Measurements from ENCODE around the gene OR6X1. TPM values are rescaled to one million over a fixed set of nuclear protein-coding genes. Genes with fewer than 3 reads are reported as not detected.

OR6X1 gene
- total RNA-seq, 1 donor from 2014 or later = not detected

GRCh38 chr11:123773026-123773425 lies 18.7 kb upstream of the OR6X1 start:
- H3K9me3 Mint-ChIP-seq (ENCODE audit: unreplicated experiment) = no peaks in the 10 kb centered on the region

GRCh38 chr11:123771664-123772063 lies 17.3 kb upstream of the OR6X1 start:
- Mint-ChIP-seq H3K36me3 (ENCODE audit: unreplicated experiment) (no peaks in the 10 kb centered on the region), H3K9me3 (ENCODE audit: unreplicated experiment) (no peaks in the 10 kb centered on the region), H3K4me1 (ENCODE audit: unreplicated experiment) (no peaks in the 10 kb centered on the region), H3K27me3 (ENCODE audit: unreplicated experiment) (peaks cover 4% of the 10 kb centered on the region), H3K27ac (ENCODE audit: unreplicated experiment) (no peak overlapping the region), H3K4me3 (ENCODE audit: unreplicated experiment) (no peak overlapping the region)
- DNase-seq (ENCODE audit: extremely low spot score, unreplicated experiment) = no peak
- TF ChIP-seq CTCF (IDR thresholded peaks at IDR 0.05) = no peak

More at GRCh38 chr11:123773026-123773425, 18.7 kb upstream of the OR6X1 start:
- DNase-seq (ENCODE audit: extremely low spot score, unreplicated experiment) = no peak
- H3K27ac Mint-ChIP-seq (ENCODE audit: unreplicated experiment) = no peak overlapping the region
- TF ChIP-seq CTCF (IDR thresholded peaks at IDR 0.05) = no peak
- H3K4me3 Mint-ChIP-seq (ENCODE audit: unreplicated experiment) = no peak overlapping the region
- no peaks in the 10 kb centered on the region for H3K36me3 Mint-ChIP-seq (ENCODE audit: unreplicated experiment)
- peaks cover 1% of the 10 kb centered on the region for H3K27me3 Mint-ChIP-seq (ENCODE audit: unreplicated experiment)
- no peaks in the 10 kb centered on the region for H3K4me1 Mint-ChIP-seq (ENCODE audit: unreplicated experiment)

- H3K27ac Mint-ChIP-seq (ENCODE audit: unreplicated experiment) = no peak overlapping the region
- H3K27me3 Mint-ChIP-seq (ENCODE audit: unreplicated experiment) = peaks cover 4% of the 10 kb centered on the region
Observed at GRCh38 chr11:123770712-123771111, 16.4 kb upstream of the OR6X1 start.

GRCh38 chr11:123765601-123766000 lies 11.3 kb upstream of the OR6X1 start:
- H3K36me3 Mint-ChIP-seq (ENCODE audit: unreplicated experiment) = no peaks in the 10 kb centered on the region
- no peaks in the 10 kb centered on the region for H3K4me1 Mint-ChIP-seq (ENCODE audit: unreplicated experiment)
- peaks cover 11% of the 10 kb centered on the region for H3K9me3 Mint-ChIP-seq (ENCODE audit: unreplicated experiment)
- TF ChIP-seq CTCF (IDR thresholded peaks at IDR 0.05) = no peak
- H3K4me3 Mint-ChIP-seq (ENCODE audit: unreplicated experiment) = no peak overlapping the region
- H3K27me3 Mint-ChIP-seq (ENCODE audit: unreplicated experiment) = peaks cover 3% of the 10 kb centered on the region
- no peak overlapping the region for H3K27ac Mint-ChIP-seq (ENCODE audit: unreplicated experiment)
- no peak for DNase-seq (ENCODE audit: extremely low spot score, unreplicated experiment)

More at GRCh38 chr11:123770712-123771111, 16.4 kb upstream of the OR6X1 start:
- no peaks in the 10 kb centered on the region for H3K36me3 Mint-ChIP-seq (ENCODE audit: unreplicated experiment)
- no peaks in the 10 kb centered on the region for H3K4me1 Mint-ChIP-seq (ENCODE audit: unreplicated experiment)
- no peak overlapping the region for H3K4me3 Mint-ChIP-seq (ENCODE audit: unreplicated experiment)
- H3K9me3 Mint-ChIP-seq (ENCODE audit: unreplicated experiment) = no peaks in the 10 kb centered on the region
- no peak for DNase-seq (ENCODE audit: extremely low spot score, unreplicated experiment)
- TF ChIP-seq CTCF (IDR thresholded peaks at IDR 0.05) = no peak

GRCh38 chr11:123762422-123762821 lies 8.1 kb upstream of the OR6X1 start:
- DNase-seq (ENCODE audit: extremely low spot score, unreplicated experiment) = no peak
- Mint-ChIP-seq H3K27ac (ENCODE audit: unreplicated experiment) (no peak overlapping the region), H3K9me3 (ENCODE audit: unreplicated experiment) (peaks cover 11% of the 10 kb centered on the region), H3K27me3 (ENCODE audit: unreplicated experiment) (peaks cover 8% of the 10 kb centered on the region), H3K4me3 (ENCODE audit: unreplicated experiment) (no peak overlapping the region), H3K36me3 (ENCODE audit: unreplicated experiment) (no peaks in the 10 kb centered on the region), H3K4me1 (ENCODE audit: unreplicated experiment) (no peaks in the 10 kb centered on the region)
- no peak for TF ChIP-seq CTCF (IDR thresholded peaks at IDR 0.05)
